HepG2 (cell line): Measurements from ENCODE around the gene TMEM139. TPM values are rescaled to one million over a fixed set of nuclear protein-coding genes. Genes with fewer than 3 reads are reported as not detected.

ENCODE experiments used
- AGO2 ChIP-seq: fragments of 200-400 bp; formaldehyde crosslinking; optimal IDR thresholded peaks from 2 replicates; pipeline ENCODE3; 2017; ENCODE audit warnings: mild to moderate bottlenecking, low read depth, low read length, moderate library complexity
- ARHGAP35 ChIP-seq: sonication (generic); formaldehyde crosslinking; IDR thresholded peaks from 2 replicates; pipeline ENCODE4 v1.9.0; 2022; ENCODE audit warnings: mild to moderate bottlenecking, inconsistent platforms, moderate library complexity, missing genetic modification reagents, borderline replicate concordance
- FOXK2 ChIP-seq: fragments of 450-650 bp; IDR thresholded peaks from 2 replicates; pipeline ENCODE4 v1.6.1; 2016
- GATAD1 ChIP-seq: IDR thresholded peaks from 2 replicates; pipeline ENCODE4 v1.6.1; 2016; ENCODE audit warnings: missing genetic modification reagents, missing compliant biosample characterization
- HCFC1 ChIP-seq: fragments of 150-350 bp; IDR thresholded peaks from 2 replicates; pipeline ENCODE4 v1.6.1; 2014; ENCODE audit warnings: low read depth, low read length
- HNRNPUL1 ChIP-seq: fragments of 200-400 bp; formaldehyde crosslinking; IDR thresholded peaks from 2 replicates; pipeline ENCODE4 v1.6.1; 2017; ENCODE audit warnings: low read depth, mild to moderate bottlenecking, low read length, moderate library complexity
- KDM2A ChIP-seq: sonication (generic); formaldehyde crosslinking; IDR thresholded peaks from 2 replicates; pipeline ENCODE4 v1.4.0; 2020; ENCODE audit warnings: low read depth, missing genetic modification reagents, borderline replicate concordance
- KIAA2018 ChIP-seq: sonication (generic); formaldehyde crosslinking; IDR thresholded peaks from 2 replicates; pipeline ENCODE4 v1.5.0; 2020; ENCODE audit warnings: mild to moderate bottlenecking, missing genetic modification reagents, borderline replicate concordance
- KLF13 ChIP-seq: sonication (generic); formaldehyde crosslinking; IDR thresholded peaks from 2 replicates; pipeline ENCODE4 v1.4.0; 2020; ENCODE audit warnings: mild to moderate bottlenecking, missing genetic modification reagents
- MED1 ChIP-seq: sonication (generic); formaldehyde crosslinking; IDR thresholded peaks from 2 replicates; pipeline ENCODE4 v1.4.0; 2020; ENCODE audit warnings: missing genetic modification reagents
- PHF8 ChIP-seq: sonication (generic); formaldehyde crosslinking; IDR thresholded peaks from 2 replicates; pipeline ENCODE4 v1.5.0; 2020; ENCODE audit warnings: missing genetic modification reagents
- SRF ChIP-seq: IDR thresholded peaks from 2 replicates; pipeline ENCODE4 v1.6.1; 2011; ENCODE audit warnings: mild to moderate bottlenecking, low read depth, low read length, moderate library complexity
- THAP8 ChIP-seq: sonication (generic); formaldehyde crosslinking; IDR thresholded peaks from 2 replicates; pipeline ENCODE4 v1.5.1; 2020; ENCODE audit warnings: missing genetic modification reagents, mild to moderate bottlenecking, borderline replicate concordance
- ZNF225 ChIP-seq: sonication (generic); formaldehyde crosslinking; IDR thresholded peaks from 2 replicates; pipeline ENCODE4 v1.4.0; 2020; ENCODE audit warnings: mild to moderate bottlenecking, missing genetic modification reagents
- ZNF260 ChIP-seq: sonication (generic); formaldehyde crosslinking; IDR thresholded peaks from 2 replicates; pipeline ENCODE4 v1.4.0; 2020; ENCODE audit warnings: missing genetic modification reagents, low read depth, mild to moderate bottlenecking, borderline replicate concordance
- ZNF264 ChIP-seq: sonication (generic); formaldehyde crosslinking; IDR thresholded peaks from 2 replicates; pipeline ENCODE4 v1.4.0; 2020; ENCODE audit warnings: missing genetic modification reagents
- ZNF33A ChIP-seq: sonication (generic); formaldehyde crosslinking; IDR thresholded peaks from 2 replicates; pipeline ENCODE4 v1.5.1; 2020; ENCODE audit warnings: missing genetic modification reagents, mild to moderate bottlenecking, moderate library complexity, borderline replicate concordance
- ZNF557 ChIP-seq: sonication (generic); formaldehyde crosslinking; IDR thresholded peaks from 2 replicates; pipeline ENCODE4 v1.4.0; 2020; ENCODE audit warnings: missing genetic modification reagents
- ZNF614 ChIP-seq: IDR thresholded peaks from 2 replicates; pipeline ENCODE4 v1.6.1; 2018; ENCODE audit warnings: missing biosample characterization, missing genetic modification reagents, inconsistent platforms, borderline replicate concordance
- ZNF644 ChIP-seq: IDR thresholded peaks from 2 replicates; pipeline ENCODE4 v1.6.1; 2016; ENCODE audit warnings: low read depth
- ZNF747 ChIP-seq: sonication (generic); formaldehyde crosslinking; IDR thresholded peaks from 2 replicates; pipeline ENCODE4 v1.8.1; 2023; ENCODE audit warnings: missing genetic modification reagents, mild to moderate bottlenecking, borderline replicate concordance
- ZNF761 ChIP-seq: sonication (generic); formaldehyde crosslinking; conservative IDR thresholded peaks from 2 replicates; pipeline ENCODE4 v1.4.0; 2020; ENCODE audit warnings: mild to moderate bottlenecking, missing genetic modification reagents
- ZSCAN30 ChIP-seq: sonication (generic); formaldehyde crosslinking; IDR thresholded peaks from 2 replicates; pipeline ENCODE4 v1.5.0; 2020; ENCODE audit warnings: mild to moderate bottlenecking, missing genetic modification reagents
- ZSCAN31 ChIP-seq: sonication (generic); formaldehyde crosslinking; IDR thresholded peaks from 2 replicates; pipeline ENCODE4 v1.5.0; 2020; ENCODE audit warnings: low read depth, mild to moderate bottlenecking, missing genetic modification reagents
- polyA plus RNA-seq, 8 experiments: library from polyadenylated mRNA; depleted of rRNA in 3 of 8; stranded (reverse) in 7 of 8; unstranded in 1 of 8; fragments of >200 nt; fragmentation: Illumina TruSeq in 4 of 8; extraction: Trizol in 4 of 8; gene quantifications; 2 replicates each; pipeline versions ENCODE4 v1.2.1 to v1.2.3, GENCODE V29; 2011 to 2016; ENCODE audit warnings: low read depth in 4 of 8, missing spikeins in 1 of 8, mixed read lengths in 1 of 8; ENCODE audit not compliant: insufficient read depth in 1 of 8
- total RNA-seq, 5 experiments: library from RNA; depleted of rRNA; stranded (reverse); fragments of >200 nt; fragmentation: Illumina TruSeq; extraction: Trizol; gene quantifications; 2 replicates each; pipeline ENCODE4 v1.2.3, GENCODE V29; 2016; ENCODE audit warnings: low read depth in 1 of 5

Gene TMEM139
- total and polyA plus RNA-seq, 2 of the 13 experiments (the other 11 are each of a cell fraction or from before 2014, with no cell fraction given) = 7.9 to 14.0 TPM

- TF ChIP-seq KIAA2018 (CRISPR knock-in tag) (no peak), HCFC1 (no peak), ZSCAN31 (CRISPR knock-in tag) (no peak), ZNF260 (CRISPR knock-in tag) (no peak), ZNF644 (CRISPR knock-in tag) (peak; percentile 77; the same call in 1 of the 2 replicates), ZNF264 (CRISPR knock-in tag) (peak; percentile 98), ZNF747 (no peak), ZSCAN30 (CRISPR knock-in tag) (no peak), KDM2A (CRISPR knock-in tag) (0 out of 2 replicates have a peak, but pooled peaks have one; percentile 21), KLF13 (CRISPR knock-in tag) (no peak), ZNF225 (CRISPR knock-in tag) (no peak), SRF (no peak), ZNF33A (CRISPR knock-in tag) (no peak), THAP8 (CRISPR knock-in tag) (no peak), AGO2 (no peak), ZNF614 (CRISPR knock-in tag) (peak; percentile 63; the same call in 1 of the 2 replicates), ZNF557 (CRISPR knock-in tag) (no peak), HNRNPUL1 (no peak), ARHGAP35 (CRISPR knock-in tag) (no peak), GATAD1 (CRISPR knock-in tag) (no peak), ZNF761 (CRISPR knock-in tag) (no peak), PHF8 (CRISPR knock-in tag) (no peak), FOXK2 (no peak), MED1 (CRISPR knock-in tag) (peak; percentile 43; the same call in 1 of the 2 replicates)
Measured at GRCh38 chr7:143248761-143249354, 35.9 kb upstream of the TMEM139 start (continued).
